ENCODE measurements around the gene ICA1L.
"Not testable (repeated sequence)": the region's sequence is repeated elsewhere in the genome, so short reads cannot be mapped to it uniquely, and the experiment has no call there.

Gene ICA1L

GRCh38 chr2:202871300-202872141 is at the start of gene ICA1L:
TSS of gene ICA1L (minus strand) at chr2:202871766. CDS start at chr2:202829009, 42,757 bp downstream.
- CTCF ChIA-PET: interaction anchor here (1.0 to 2.9 kb wide), 6 partner anchors 10 to 297 kb away, joined by 3 to 18 read pairs (median 4); partner anchors contain the start of gene WDR12
- peak; percentile 29 for TF ChIP-seq CTCF (IDR thresholded peaks at IDR 0.05; ENCODE audit: insufficient read depth, low read length, missing control alignments)

GRCh38 chr2:202918860-202919259 is 47.3 kb upstream of the ICA1L start:
- no peak overlapping the region for H3K4me3 ChIP-seq (ENCODE audit: low read depth, low read length)
- POLR2A ChIA-PET: no interaction called here
- TF ChIP-seq CTCF (IDR thresholded peaks at IDR 0.05; ENCODE audit: insufficient read depth, low read length, missing control alignments): no peak
- DNase-seq (ENCODE audit: low read depth, low spot score): no peak
- CTCF ChIA-PET: no interaction called here

More at GRCh38 chr2:202871300-202872141, at the start of gene ICA1L:
- POLR2A ChIA-PET: interaction anchor here (0.9 kb wide), 1 partner anchor 40 kb away, joined by 3 read pairs; the partner anchor contains the start of genes CARF and WDR12
- no peak for DNase-seq (ENCODE audit: low read depth, low spot score)
- H3K4me3 ChIP-seq (ENCODE audit: low read depth, low read length): peak within 1 kb of the TSS; percentile 76

GRCh38 chr2:202912342-202913201 is 41.0 kb upstream of the ICA1L start:
- POLR2A ChIA-PET: interaction anchor here (0.6 to 1.1 kb wide), 3 partner anchors 19 to 326 kb away, joined by 3 read pairs; partner anchors contain the start of genes CYP20A1 and ICA1L
- DNase-seq (ENCODE audit: low read depth, low spot score); CTCF ChIA-PET: not testable (repeated sequence)
- H3K4me3 ChIP-seq (ENCODE audit: low read depth, low read length): peak overlapping the region; percentile 99

- DNase-seq (ENCODE audit: low read depth, low spot score): peak; percentile 63
- CTCF ChIA-PET: interaction anchor here (1.1 to 1.7 kb wide), 4 partner anchors 41 to 904 kb away, joined by 3 to 8 read pairs (median 4); no protein-coding TSS in a partner anchor
- TF ChIP-seq CTCF (IDR thresholded peaks at IDR 0.05; ENCODE audit: insufficient read depth, low read length, missing control alignments): no peak
- H3K4me3 ChIP-seq (ENCODE audit: low read depth, low read length): peak within 1 kb of the TSS; percentile 99
- POLR2A ChIA-PET: interaction anchor here (0.7 to 1.1 kb wide), 3 partner anchors 36 to 327 kb away, joined by 3 read pairs; partner anchors contain the start of genes CYP20A1 and ICA1L
Measured at GRCh38 chr2:202911512-202912341, 40.2 kb upstream of the ICA1L start, which contains the start of the genes CARF and WDR12. TSS of gene CARF (plus strand) at chr2:202912275. CDS start at chr2:202941903, 29,628 bp downstream. TSS of gene WDR12 (minus strand) at chr2:202911673. CDS start at chr2:202911476, 197 bp downstream.

GRCh38 chr2:202911203-202911511 is 39.6 kb upstream of the ICA1L start:
- H3K4me3 ChIP-seq (ENCODE audit: low read depth, low read length): peak overlapping the region; percentile 99
- ChIA-PET CTCF (interaction anchor here (1.1 to 1.7 kb wide), 4 partner anchors 41 to 904 kb away, joined by 3 to 8 read pairs (median 4); no protein-coding TSS in a partner anchor), POLR2A (interaction anchor here (0.7 kb wide), 1 partner anchor 36 kb away, joined by 3 read pairs; no protein-coding TSS in a partner anchor)
- TF ChIP-seq CTCF (IDR thresholded peaks at IDR 0.05; ENCODE audit: insufficient read depth, low read length, missing control alignments): no peak
- DNase-seq (ENCODE audit: low read depth, low spot score): no peak

- H3K4me3 ChIP-seq (ENCODE audit: low read depth, low read length): peak overlapping the region; percentile 99
- no peak for TF ChIP-seq CTCF (IDR thresholded peaks at IDR 0.05; ENCODE audit: insufficient read depth, low read length, missing control alignments)
- CTCF ChIA-PET: interaction anchor here (1.1 to 1.7 kb wide), 4 partner anchors 40 to 905 kb away, joined by 3 to 8 read pairs (median 4); no protein-coding TSS in a partner anchor
- no peak for DNase-seq (ENCODE audit: low read depth, low spot score)
- POLR2A ChIA-PET: no interaction called here
Measured at GRCh38 chr2:202910698-202911097, 39.1 kb upstream of the ICA1L start.

GRCh38 chr2:202910250-202910649 is 38.7 kb upstream of the ICA1L start:
- POLR2A ChIA-PET; DNase-seq (ENCODE audit: low read depth, low spot score): not testable (repeated sequence)
- CTCF ChIA-PET: interaction anchor here (1.4 to 1.7 kb wide), 2 partner anchors 321 to 905 kb away, joined by 3 to 8 read pairs; no protein-coding TSS in a partner anchor
- H3K4me3 ChIP-seq (ENCODE audit: low read depth, low read length): peak overlapping the region; percentile 99
